ENCODE measurements around the gene SCIN.

DNA sequence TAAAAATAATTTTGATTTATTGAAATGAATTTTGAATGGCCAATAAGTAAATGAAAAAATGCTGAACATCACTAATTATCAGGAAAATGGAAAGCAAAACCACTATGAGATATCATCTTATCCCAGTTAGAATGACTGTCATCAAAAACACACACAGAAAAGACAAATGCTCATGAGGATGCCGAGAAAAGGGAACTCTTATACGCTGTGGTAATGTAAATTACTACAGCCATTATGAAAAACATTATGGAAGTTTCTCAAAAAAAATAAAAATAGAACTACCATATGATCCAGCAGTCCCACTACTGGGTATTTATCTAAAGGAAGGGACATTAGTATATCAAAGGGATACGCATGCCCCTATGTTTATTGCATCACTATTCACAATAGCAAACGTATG is 15.8 kb downstream of the SCIN start:
- TF ChIP-seq, protein P1, sequence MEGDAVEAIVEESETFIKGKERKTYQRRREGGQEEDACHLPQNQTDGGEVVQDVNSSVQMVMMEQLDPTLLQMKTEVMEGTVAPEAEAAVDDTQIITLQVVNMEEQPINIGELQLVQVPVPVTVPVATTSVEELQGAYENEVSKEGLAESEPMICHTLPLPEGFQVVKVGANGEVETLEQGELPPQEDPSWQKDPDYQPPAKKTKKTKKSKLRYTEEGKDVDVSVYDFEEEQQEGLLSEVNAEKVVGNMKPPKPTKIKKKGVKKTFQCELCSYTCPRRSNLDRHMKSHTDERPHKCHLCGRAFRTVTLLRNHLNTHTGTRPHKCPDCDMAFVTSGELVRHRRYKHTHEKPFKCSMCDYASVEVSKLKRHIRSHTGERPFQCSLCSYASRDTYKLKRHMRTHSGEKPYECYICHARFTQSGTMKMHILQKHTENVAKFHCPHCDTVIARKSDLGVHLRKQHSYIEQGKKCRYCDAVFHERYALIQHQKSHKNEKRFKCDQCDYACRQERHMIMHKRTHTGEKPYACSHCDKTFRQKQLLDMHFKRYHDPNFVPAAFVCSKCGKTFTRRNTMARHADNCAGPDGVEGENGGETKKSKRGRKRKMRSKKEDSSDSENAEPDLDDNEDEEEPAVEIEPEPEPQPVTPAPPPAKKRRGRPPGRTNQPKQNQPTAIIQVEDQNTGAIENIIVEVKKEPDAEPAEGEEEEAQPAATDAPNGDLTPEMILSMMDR (IDR thresholded peaks at IDR 0.05), result no peak
- TF ChIP-seq POLR2AphosphoS5 (IDR thresholded peaks at IDR 0.05; ENCODE audit: low read depth, low read length), result no peak
- no peak for TF ChIP-seq TCF7L2 (IDR thresholded peaks at IDR 0.05; ENCODE audit: low read depth, low read length)

All from Panc1 (cell line).